Left kidney (tissue), 2 donors: ENCODE data around the gene ZNF318. TPM values are rescaled to one million over a fixed set of nuclear protein-coding genes. Genes with fewer than 3 reads are reported as not detected.
"Not testable (repeated sequence)": the region's sequence is repeated elsewhere in the genome, so short reads cannot be mapped to it uniquely, and the experiment has no call there.

ENCODE experiments used
- DNase-seq: peaks from one replicate; pipeline ENCODE4 v3.0.0-alpha.2; 2013
- polyA plus RNA-seq: library from polyadenylated mRNA; unstranded; fragments of 120-200 nt; gene quantifications from one replicate; pipeline ENCODE4 v1.2.1, GENCODE V29; 2013; ENCODE audit not compliant: insufficient read length

The ZNF318 gene
- polyA plus RNA-seq, 1 donor: 38.1 TPM

- not testable (repeated sequence) for DNase-seq
Measured at GRCh38 chr6:43346243-43346642, 23.2 kb downstream of the ZNF318 start.

- DNase-seq: no peak
Measured at GRCh38 chr6:43339168-43339567, 30.3 kb downstream of the ZNF318 start.

GRCh38 chr6:43338243-43338642, 31.2 kb downstream of the ZNF318 start:
- DNase-seq: no peak

DNA sequence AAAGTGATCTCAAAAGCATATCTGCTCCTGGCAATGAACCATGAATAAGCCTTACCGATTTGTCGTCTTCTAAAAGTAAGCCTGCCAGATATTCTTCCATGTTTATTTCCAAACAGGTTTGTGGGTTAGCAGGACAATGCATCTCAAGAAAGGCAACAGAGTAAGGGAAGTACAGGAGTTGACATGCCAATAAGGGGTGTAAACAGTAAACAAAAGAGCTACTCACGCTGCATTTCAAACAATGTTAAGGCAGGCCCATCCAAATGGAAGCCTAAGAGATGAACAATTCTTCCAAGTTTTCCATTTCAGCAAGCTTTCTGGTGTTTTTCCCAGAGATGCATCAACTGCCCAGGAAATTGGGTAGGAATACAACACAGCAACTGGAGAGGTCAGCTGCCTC, 33.1 kb downstream of the ZNF318 start:
- no peak for DNase-seq

DNA sequence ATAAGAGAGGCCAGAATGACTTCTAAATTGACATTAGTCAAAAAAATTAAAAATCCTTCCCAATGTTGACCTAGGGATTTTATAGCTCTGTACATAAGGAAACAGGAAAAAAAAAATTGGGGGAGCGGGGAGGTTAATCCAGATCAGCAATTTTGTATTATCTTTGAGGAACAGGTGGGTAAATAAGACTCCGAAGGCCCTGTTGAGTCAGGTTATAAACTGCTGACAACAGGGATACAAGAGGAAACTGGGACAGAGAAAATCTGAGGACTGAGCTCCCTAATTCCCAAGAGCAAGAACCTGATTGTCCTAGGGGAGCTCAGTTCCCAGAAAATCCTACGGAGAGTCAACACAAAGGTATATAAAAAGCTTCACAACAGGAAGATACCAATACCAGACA, 34.0 kb downstream of the ZNF318 start:
- no peak for DNase-seq

DNA sequence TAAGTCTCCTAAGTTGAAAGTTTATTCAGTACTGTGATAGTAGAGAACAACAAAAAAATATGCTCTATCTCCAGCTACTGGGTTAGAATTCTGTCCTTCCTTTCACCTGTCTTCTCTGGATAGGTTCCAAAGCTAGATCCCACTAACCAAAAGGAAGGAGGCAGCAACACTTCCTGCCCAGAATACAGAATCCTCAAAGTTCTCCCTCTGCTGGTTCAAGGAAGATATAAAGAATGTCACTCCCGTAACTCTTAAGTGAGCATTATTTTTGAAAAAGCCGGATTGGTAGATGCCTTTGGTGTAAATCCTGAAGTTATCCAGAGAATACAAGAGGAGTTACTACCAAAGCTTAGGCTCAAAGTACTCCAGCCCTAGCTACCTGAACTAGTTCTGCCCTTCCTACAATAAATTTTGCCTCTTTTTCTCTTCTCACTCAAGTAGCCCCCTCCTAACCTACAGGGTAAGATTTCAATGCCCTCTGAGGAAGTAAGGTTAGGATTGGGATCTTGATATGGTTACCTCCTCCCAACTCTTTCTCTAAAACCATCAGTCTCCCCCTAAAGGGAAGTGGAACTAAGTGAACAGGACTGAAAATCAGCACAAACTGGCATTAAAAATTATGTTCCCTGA, 34.9 kb downstream of the ZNF318 start:
- DNase-seq: peak; percentile 63

- DNase-seq: no peak
Measured at GRCh38 chr6:43331891-43332290, 37.6 kb downstream of the ZNF318 start.

GRCh38 chr6:43331470-43331869, 38.0 kb downstream of the ZNF318 start:
- DNase-seq: no peak

DNA sequence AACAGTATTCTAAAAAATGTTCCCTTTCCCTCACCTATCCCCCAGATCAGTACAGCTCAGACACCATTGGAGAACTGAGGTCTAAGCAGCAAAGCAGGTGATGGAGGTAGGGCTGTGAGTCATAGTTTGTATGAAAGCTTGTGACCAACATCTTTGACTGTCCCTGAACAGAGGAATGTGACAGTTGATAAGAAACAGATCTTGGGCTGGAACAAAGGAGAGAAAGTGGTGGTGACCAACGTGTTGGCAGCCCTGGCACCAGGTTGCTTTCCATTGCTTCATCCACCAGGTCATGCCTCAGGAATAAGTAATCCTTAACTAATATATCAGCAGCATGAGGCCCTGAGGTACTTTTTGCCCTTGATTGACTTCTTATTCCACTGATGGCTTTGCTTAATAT, 40.9 kb downstream of the ZNF318 start:
- no peak for DNase-seq

DNA sequence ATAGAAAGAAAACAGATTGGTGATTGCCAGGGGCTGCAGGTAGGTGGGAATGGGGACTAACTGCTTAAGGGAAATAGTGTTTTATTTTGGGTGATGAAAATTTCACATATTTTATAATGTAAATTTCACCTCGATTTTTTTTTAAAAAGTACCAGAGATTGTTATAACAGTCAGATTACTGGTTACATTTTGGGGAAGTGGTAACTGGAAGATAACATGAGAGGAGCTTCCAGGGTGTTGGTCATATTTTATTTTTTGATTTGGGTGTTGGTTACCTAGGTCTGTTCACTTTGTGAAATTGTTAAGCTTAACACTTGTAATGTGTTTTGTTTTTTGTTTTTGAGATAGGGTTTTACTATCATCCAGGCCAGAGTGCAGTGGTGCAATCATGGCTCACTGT, 43.6 kb downstream of the ZNF318 start:
- no peak for DNase-seq

DNA sequence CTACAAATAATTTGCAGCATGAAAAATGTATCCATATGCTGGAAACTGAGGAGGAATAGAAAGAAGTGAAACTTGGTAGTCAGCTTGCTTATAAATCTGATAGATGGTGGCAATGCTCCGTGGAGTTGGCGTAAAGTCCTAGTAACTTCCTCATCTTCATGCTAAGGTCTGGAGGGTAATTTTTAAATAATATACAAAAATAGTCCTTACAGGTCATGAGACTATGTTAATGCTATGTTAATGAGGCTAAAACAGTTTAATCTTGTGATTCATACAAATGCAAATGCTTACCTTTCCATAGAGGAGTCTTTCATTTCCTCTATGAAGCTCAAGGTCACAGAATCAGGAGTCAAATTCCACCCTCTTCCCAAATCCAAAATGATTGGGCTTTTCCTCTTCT, 51.4 kb downstream of the ZNF318 start:
- no peak for DNase-seq

DNA sequence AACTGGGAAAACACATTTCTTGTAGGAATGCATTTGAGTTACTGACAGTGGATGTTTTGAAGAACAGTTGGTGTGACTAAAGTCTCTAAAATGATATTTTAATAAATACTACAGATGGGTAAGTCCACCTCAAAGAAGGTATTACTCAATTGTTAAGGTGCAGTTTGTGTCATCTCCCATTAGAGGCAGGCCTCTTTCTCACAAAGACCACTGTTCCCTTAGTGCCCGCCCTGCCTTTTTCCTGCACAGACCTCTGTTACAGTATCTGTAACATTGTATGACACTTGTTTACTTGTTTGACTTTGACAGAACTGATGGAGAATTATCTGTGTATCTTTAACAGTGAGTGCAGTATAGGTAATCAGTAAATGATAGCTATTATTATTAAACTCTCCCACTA, 55.6 kb downstream of the ZNF318 start:
- DNase-seq: no peak

- no peak for DNase-seq
Measured at GRCh38 chr6:43311666-43312065, 57.8 kb downstream of the ZNF318 start.

DNA sequence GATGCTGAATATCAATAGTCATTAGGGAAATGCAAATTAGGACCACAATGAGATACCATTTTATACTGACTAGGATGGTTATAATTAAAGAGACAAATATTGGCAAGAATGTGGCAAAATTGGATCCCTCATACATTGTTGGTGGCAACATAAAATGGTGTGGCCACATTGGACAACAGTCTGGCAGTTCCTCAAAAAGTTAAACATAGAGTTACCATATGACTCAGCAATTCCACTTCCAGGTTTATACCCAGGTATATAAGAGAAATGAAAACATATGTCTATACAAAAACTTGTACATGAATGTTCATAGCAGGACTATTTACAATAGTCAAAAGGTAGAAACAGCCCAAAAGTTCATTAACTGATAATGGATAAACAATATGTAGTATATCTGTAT, 58.8 kb downstream of the ZNF318 start:
- no peak for DNase-seq

- no peak for DNase-seq
Measured at GRCh38 chr6:43310134-43310533, 59.3 kb downstream of the ZNF318 start.

- no peak for DNase-seq
Measured at GRCh38 chr6:43308990-43309477, 60.4 kb downstream of the ZNF318 start.

GRCh38 chr6:43308101-43308989, 61.1 kb downstream of the ZNF318 start, which contains the start of gene CRIP3:
TSS of gene CRIP3 (minus strand) at chr6:43308826. CDS start at chr6:43308792, 34 bp downstream.
- peak; percentile 15 for DNase-seq

- DNase-seq: no peak
Measured at GRCh38 chr6:43307451-43308100, 61.9 kb downstream of the ZNF318 start.

DNA sequence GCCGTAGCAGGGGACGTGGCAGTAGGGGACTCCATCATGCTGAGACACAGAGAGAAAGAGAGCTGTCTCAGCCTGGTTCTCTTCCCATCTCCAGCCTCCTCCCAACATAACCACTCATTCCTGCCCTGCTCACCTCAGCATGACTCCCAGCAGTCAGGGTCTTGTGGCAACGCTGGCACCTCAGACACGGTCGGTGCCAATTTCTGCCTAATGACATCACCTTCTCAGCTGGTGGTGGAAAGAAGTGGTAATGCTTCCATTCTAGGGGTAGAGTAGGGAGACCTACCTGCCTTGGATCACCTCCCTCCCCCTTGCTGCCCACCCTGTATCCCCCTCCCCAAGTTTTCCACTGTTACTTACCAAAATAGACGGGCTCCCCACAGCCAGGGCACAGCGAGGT, 63.4 kb downstream of the ZNF318 start:
- DNase-seq: no peak

GRCh38 chr6:43304882-43305281, 64.6 kb downstream of the ZNF318 start:
- no peak for DNase-seq

DNA sequence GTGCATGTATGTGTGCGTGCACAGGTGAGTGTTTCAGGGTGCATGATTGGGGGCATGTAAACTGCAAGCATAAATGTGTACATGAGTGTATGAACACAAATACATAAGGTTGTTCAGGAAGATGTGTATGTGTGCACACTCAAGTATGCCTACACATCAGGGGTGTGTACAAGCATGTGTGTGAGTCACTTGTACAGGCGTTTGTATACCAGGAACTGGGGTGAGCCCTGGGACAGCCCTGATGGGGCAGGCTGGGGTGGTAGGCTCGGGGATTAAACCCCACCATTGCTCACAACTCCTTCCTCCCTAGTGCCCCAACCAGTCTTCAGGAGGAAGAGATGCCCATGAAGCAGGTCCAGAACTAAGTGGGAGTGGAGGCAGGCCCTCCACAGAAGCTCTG, 65.1 kb downstream of the ZNF318 start:
- no peak for DNase-seq

GRCh38 chr6:43303751-43304331, 65.6 kb downstream of the ZNF318 start:
- no peak for DNase-seq
